ENCODE measurements around the gene CYTIP.

Gene CYTIP

DNA sequence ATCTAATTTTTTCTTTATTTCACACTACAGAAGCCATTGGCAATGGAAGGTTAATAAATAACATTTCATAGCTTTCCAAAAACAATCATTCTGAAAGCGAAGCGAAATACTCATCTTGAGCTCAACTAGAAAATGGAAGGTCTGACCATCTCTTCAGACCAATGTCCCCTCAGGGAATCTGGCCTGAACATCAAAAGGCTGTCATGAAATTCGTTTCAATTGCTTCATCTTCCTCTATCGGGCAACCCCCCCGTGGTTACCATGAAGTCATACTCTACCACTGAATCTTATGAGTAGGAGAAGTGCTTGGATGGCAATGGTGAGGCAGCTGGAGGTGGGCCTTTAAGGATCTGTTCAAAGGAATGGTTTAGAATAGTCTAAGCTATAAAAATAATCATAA lies 22.9 kb upstream of the CYTIP start:
- TF ChIP-seq CTCF (IDR thresholded peaks at IDR 0.05; ENCODE audit: extremely low read depth, insufficient read depth, missing control alignments): no peak
- in situ Hi-C loops (cut with MboI; ENCODE audit: low pct_unique_long_range_greater_than_20kb, low sequenced_read_pairs, unreplicated experiment): no loop called here

DNA sequence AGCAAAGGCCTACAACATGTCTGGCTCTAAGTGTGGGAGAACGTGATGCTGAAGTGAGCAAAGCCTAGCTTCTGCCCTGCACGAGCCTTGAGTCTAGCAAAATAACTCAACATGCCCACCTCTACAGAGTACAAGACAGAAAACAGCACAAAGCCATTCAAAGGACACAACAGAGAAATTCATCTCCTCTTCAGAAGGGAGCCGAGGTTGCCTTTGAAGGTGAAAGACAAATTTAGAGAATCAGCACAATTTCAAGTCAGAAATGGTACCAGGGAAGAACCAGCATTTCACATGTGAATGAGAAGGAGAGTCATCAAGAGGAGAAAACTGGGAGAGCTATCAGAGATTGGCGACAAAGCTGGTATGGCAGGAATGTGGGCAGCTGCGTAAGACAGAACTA lies 21.7 kb upstream of the CYTIP start:
- in situ Hi-C loops (cut with MboI; ENCODE audit: low pct_unique_long_range_greater_than_20kb, low sequenced_read_pairs, unreplicated experiment): no loop called here
- no peak for TF ChIP-seq CTCF (IDR thresholded peaks at IDR 0.05; ENCODE audit: extremely low read depth, insufficient read depth, missing control alignments)
- DNase-seq (ENCODE audit: low spot score): no peak

More for the DNA sequence above, 22.9 kb upstream of the CYTIP start:
- no peak for DNase-seq (ENCODE audit: low spot score)

GRCh38 chr2:157463002-157463401 lies 19.1 kb upstream of the CYTIP start:
- in situ Hi-C loops (cut with MboI; ENCODE audit: low pct_unique_long_range_greater_than_20kb, low sequenced_read_pairs, unreplicated experiment): no loop called here
- no peak for TF ChIP-seq CTCF (IDR thresholded peaks at IDR 0.05; ENCODE audit: extremely low read depth, insufficient read depth, missing control alignments)
- no peak for DNase-seq (ENCODE audit: low spot score)

DNA sequence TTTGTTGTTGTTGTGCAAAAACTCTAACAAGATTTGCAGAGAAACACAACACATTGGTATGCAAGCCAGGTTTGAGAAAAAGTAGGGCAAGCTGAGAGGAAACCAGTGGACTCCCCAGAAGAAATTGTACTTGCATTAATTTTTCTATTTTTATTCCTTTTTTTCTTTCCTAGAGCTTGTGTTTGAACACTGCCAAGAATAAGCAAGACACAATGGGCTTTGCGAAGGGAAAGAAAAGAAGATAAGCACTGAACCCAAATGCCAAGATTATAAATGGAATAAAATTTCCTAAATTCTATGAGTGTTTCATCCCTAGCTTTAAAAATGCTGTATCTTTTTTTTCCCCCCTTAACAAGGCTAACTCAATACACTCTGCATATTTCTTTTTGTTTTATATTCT lies 17.0 kb upstream of the CYTIP start:
- in situ Hi-C loops (cut with MboI; ENCODE audit: low pct_unique_long_range_greater_than_20kb, low sequenced_read_pairs, unreplicated experiment): no loop called here
- no peak for DNase-seq (ENCODE audit: low spot score)
- TF ChIP-seq CTCF (IDR thresholded peaks at IDR 0.05; ENCODE audit: extremely low read depth, insufficient read depth, missing control alignments): no peak

DNA sequence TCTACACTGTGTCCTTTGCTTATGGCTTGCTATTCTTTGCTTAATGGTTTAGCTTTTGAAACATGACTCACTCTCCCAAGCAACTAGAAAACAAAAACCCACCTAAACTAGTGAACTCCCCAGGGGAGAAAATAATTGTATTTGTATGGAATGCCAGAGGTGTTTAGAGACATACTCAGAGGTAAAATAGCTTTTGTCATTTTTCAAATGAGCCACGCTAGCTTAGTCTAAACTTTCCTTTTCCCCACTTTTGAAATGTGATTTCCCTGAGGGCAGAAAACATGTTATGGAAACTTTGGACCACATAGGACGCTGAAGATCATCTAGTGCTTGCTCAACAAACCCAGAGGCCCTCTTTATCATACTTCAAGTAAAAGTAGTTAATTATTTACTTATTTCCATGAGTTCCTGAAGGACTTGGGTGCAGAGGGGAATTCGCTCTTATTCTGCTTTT lies 16.5 kb upstream of the CYTIP start:
- TF ChIP-seq CTCF (IDR thresholded peaks at IDR 0.05; ENCODE audit: extremely low read depth, insufficient read depth, missing control alignments): no peak
- DNase-seq (ENCODE audit: low spot score): no peak
- in situ Hi-C loops (cut with MboI; ENCODE audit: low pct_unique_long_range_greater_than_20kb, low sequenced_read_pairs, unreplicated experiment): no loop called here

DNA sequence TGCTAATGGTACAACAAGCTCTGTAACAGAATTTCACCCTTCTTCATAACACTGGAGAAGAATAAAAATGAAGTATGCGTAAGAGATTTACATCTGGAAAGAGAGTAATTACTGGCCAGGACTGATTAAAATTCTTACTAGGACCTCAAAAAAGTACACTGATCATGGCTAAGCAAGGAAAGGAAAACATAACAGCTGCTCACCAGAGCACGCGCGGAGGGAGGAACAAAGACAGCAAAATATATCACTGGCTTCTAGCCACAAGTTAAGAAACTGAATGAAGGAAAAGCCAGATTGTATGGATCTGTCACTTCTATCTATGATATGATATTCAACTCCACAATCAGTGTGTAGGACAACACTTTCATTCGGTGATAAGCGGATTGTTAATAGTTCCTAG lies 15.6 kb upstream of the CYTIP start:
- no peak for DNase-seq (ENCODE audit: low spot score)
- in situ Hi-C loops (cut with MboI; ENCODE audit: low pct_unique_long_range_greater_than_20kb, low sequenced_read_pairs, unreplicated experiment): no loop called here
- no peak for TF ChIP-seq CTCF (IDR thresholded peaks at IDR 0.05; ENCODE audit: extremely low read depth, insufficient read depth, missing control alignments)

GRCh38 chr2:157447741-157448140 lies 3.9 kb upstream of the CYTIP start:
- no peak for TF ChIP-seq CTCF (IDR thresholded peaks at IDR 0.05; ENCODE audit: extremely low read depth, insufficient read depth, missing control alignments)
- in situ Hi-C loops (cut with MboI; ENCODE audit: low pct_unique_long_range_greater_than_20kb, low sequenced_read_pairs, unreplicated experiment): loop anchor here (25.0 kb wide), 1 partner anchor 110 kb away; the partner anchor contains the start of gene ERMN
- no peak for DNase-seq (ENCODE audit: low spot score)

Data from GM13977 (cell line).